K562 (cell line): ENCODE measurements around the gene B3GAT3. TPM values are rescaled to one million over a fixed set of nuclear protein-coding genes. Genes with fewer than 3 reads are reported as not detected.

Experiments used
- ATAC-seq: fragments of 200-7000 bp; cut with Tn5 transposase; 3 replicates; pipeline ENCODE4 v1.9.1; 2020; ENCODE audit warnings: moderate library complexity
- BruUV-seq: library from RNA; stranded (reverse); fragments of 400-500 nt; replicated peaks from 2 replicates; lab custom pipeline; 2021; lab: Mats Ljungman, UMichigan
- CTCF ChIA-PET: fragments of 300-600 bp; formaldehyde crosslinking; extraction: SDS; loops from one replicate; lab custom pipeline; 2021; ENCODE audit warnings: low intra/inter-chr PET ratio; lab: Yijun Ruan, JAX
- POLR2A ChIA-PET: fragments of 300-600, 350-650 bp; sonication (Branson Sonifier 250); formaldehyde crosslinking; extraction: SDS; loops from one replicate; lab custom pipeline; 2021; ENCODE audit warnings: antibody characterized with exemption, inconsistent platforms; lab: Yijun Ruan, JAX
- DNase-seq, 4 experiments: peaks; one replicate each; pipeline versions ENCODE4 v3.0.0 to v3.0.0-alpha.2; 2011 to 2018; ENCODE audit warnings: low spot score in 3 of 4, mixed read lengths in 3 of 4; ENCODE audit errors: extremely low read depth in 1 of 4
- FAIRE-seq: peaks from 2 replicates; lab custom pipeline; 2011; peaks lifted over from hg19 to GRCh38; lab: Jason Lieb, UNC
- H2AFZ ChIP-seq: 2 replicates; pipeline ENCODE4 v1.6.0; 2011; ENCODE audit warnings: low read depth, low read length, control low read depth, inconsistent platforms
- H3K27ac ChIP-seq: fragments of 200-600 bp; 3 replicates; pipeline ENCODE4 v1.8.0; 2011; ENCODE audit warnings: low read depth, mild to moderate bottlenecking, control low read depth, inconsistent platforms, low read length, moderate library complexity, mixed read lengths; ENCODE audit errors: extremely low read depth
- H3K27me3 ChIP-seq, 2 experiments: fragments of 300-600 bp in 1 of 2; 2 replicates in 1 of 2; 3 replicates in 1 of 2; pipeline versions ENCODE4 v1.6.0 to v1.8.0; 2011; ENCODE audit warnings: inconsistent platforms in 2 of 2, low read length in 2 of 2, mild to moderate bottlenecking in 1 of 2, mixed read lengths in 1 of 2, moderate library complexity in 1 of 2; ENCODE audit not compliant: control insufficient read depth in 2 of 2, insufficient read depth in 2 of 2
- H3K36me3 ChIP-seq: fragments of 300-600 bp; 3 replicates; pipeline ENCODE4 v1.8.0; 2011; ENCODE audit warnings: mild to moderate bottlenecking, low read length, inconsistent platforms; ENCODE audit not compliant: control insufficient read depth, insufficient read depth
- H3K4me1 ChIP-seq, 2 experiments: fragments of 200-600 bp in 1 of 2; replicated peaks in 1 of 2; 2 replicates in 1 of 2; 3 replicates in 1 of 2; pipeline versions ENCODE4 v1.5.1 to v1.8.0; 2011; ENCODE audit warnings: inconsistent platforms in 2 of 2, low read length in 2 of 2, mild to moderate bottlenecking in 1 of 2, mixed read lengths in 1 of 2, moderate library complexity in 1 of 2; ENCODE audit not compliant: control insufficient read depth in 2 of 2, insufficient read depth in 2 of 2
- H3K4me2 ChIP-seq: 2 replicates; pipeline ENCODE4 v1.6.1; 2011; ENCODE audit warnings: low read length, control low read depth, inconsistent platforms, mixed read lengths; ENCODE audit not compliant: insufficient read depth
- H3K4me3 ChIP-seq: fragments of 200-600 bp; sonication (generic), shearing (Covaris generic); 2 replicates; pipeline ENCODE4 v1.5.1; 2016; ENCODE audit warnings: control low read depth, inconsistent platforms
- H3K79me2 ChIP-seq: fragments of 200-600 bp; 3 replicates; pipeline ENCODE4 v1.8.0; 2011; ENCODE audit warnings: low read length, inconsistent platforms; ENCODE audit not compliant: control insufficient read depth, insufficient read depth
- H3K9ac ChIP-seq, 2 experiments: 2 replicates each; pipeline versions ENCODE4 v1.6.0 to v1.6.1; 2011; ENCODE audit warnings: low read depth in 2 of 2, low read length in 2 of 2, control low read depth in 1 of 2, inconsistent platforms in 1 of 2, mild to moderate bottlenecking in 1 of 2, mixed read lengths in 1 of 2; ENCODE audit not compliant: insufficient read depth in 1 of 2
- H3K9me1 ChIP-seq: one replicate; pipeline ENCODE4 v1.6.0; 2011; ENCODE audit warnings: inconsistent platforms, mild to moderate bottlenecking, low read length, moderate library complexity; ENCODE audit not compliant: control insufficient read depth, insufficient read depth
- H3K9me3 ChIP-seq: replicated peaks from 2 replicates; pipeline ENCODE4 v1.5.1; 2011; ENCODE audit warnings: low read depth, low read length, inconsistent platforms; ENCODE audit not compliant: control insufficient read depth, insufficient read depth
- H4K20me1 ChIP-seq: replicated peaks from 2 replicates; pipeline ENCODE4 v1.6.1; 2011; ENCODE audit warnings: low read length, inconsistent platforms, mixed read lengths; ENCODE audit not compliant: control insufficient read depth, insufficient read depth
- CREB5 ChIP-seq: fragments of 250-450 bp; sonication (Bioruptor Pico); IDR thresholded peaks from 2 replicates; pipeline ENCODE4 v1.5.0; 2020; ENCODE audit warnings: mild to moderate bottlenecking
- DPF2 ChIP-seq: fragments of 450-650 bp; IDR thresholded peaks from 2 replicates; pipeline ENCODE4 v1.6.1; 2016
- ELF2 ChIP-seq: fragments of 250-450 bp; sonication (Bioruptor Pico); IDR thresholded peaks from 2 replicates; pipeline ENCODE4 v1.5.0; 2021; ENCODE audit warnings: mild to moderate bottlenecking
- FOS ChIP-seq: IDR thresholded peaks from 3 replicates; pipeline ENCODE4 v1.6.1; 2011; ENCODE audit not compliant: insufficient read length; ENCODE audit errors: extremely low read depth
- HINFP ChIP-seq: fragments of 450-650 bp; conservative IDR thresholded peaks from 2 replicates; pipeline ENCODE4 v1.6.1; 2016; ENCODE audit warnings: missing genetic modification characterization, low read depth, mild to moderate bottlenecking, control low read depth, missing compliant biosample characterization
- MAX ChIP-seq: sonication (generic); formaldehyde crosslinking; IDR thresholded peaks from 2 replicates; pipeline ENCODE4 v1.9.0; 2022; ENCODE audit warnings: mild to moderate bottlenecking, missing genetic modification reagents
- MEF2D ChIP-seq: conservative IDR thresholded peaks from 2 replicates; pipeline ENCODE4 v1.6.1; 2016; ENCODE audit warnings: low read depth, missing genetic modification characterization, missing compliant biosample characterization
- MITF ChIP-seq: IDR thresholded peaks from 2 replicates; pipeline ENCODE4 v1.6.1; 2014; ENCODE audit warnings: antibody characterized with exemption
- TAF9B ChIP-seq: fragments of 450-650 bp; IDR thresholded peaks from 2 replicates; pipeline ENCODE4 v1.6.1; 2018; ENCODE audit warnings: mild to moderate bottlenecking; ENCODE audit not compliant: partially characterized antibody
- ZNF23 ChIP-seq: fragments of 250-450 bp; sonication (Bioruptor Pico); IDR thresholded peaks from 2 replicates; pipeline ENCODE4 v1.4.0; 2020; ENCODE audit warnings: mild to moderate bottlenecking
- ZNF324 ChIP-seq: fragments of 250-450 bp; sonication (Bioruptor Pico); IDR thresholded peaks from 2 replicates; pipeline ENCODE4 v1.4.0; 2020; ENCODE audit warnings: mild to moderate bottlenecking
- ZNF398 ChIP-seq: fragments of 250-450 bp; sonication (Bioruptor Pico); IDR thresholded peaks from 2 replicates; pipeline ENCODE4 v1.8.0; 2021; ENCODE audit warnings: moderate library complexity, mild to moderate bottlenecking, inconsistent platforms
- ZNF655 ChIP-seq: fragments of 250-450 bp; sonication (Bioruptor Pico); IDR thresholded peaks from 2 replicates; pipeline ENCODE4 v1.5.0; 2021
- WGBS: fragments of 100-300 bp; shearing (Covaris generic); methylation state at CpG from one replicate; pipeline ENCODE4 v1.1.6; 2016; ENCODE audit warnings: low coverage, mixed read lengths; ENCODE audit not compliant: insufficient coverage; ENCODE audit errors: missing lambda C conversion rate; 5-methylcytosine and 5-hydroxymethylcytosine counted together
- in situ Hi-C: fragments of 300-500 bp; cut with MboI; formaldehyde crosslinking; loops from 4 replicates; pipeline ENCODE4 v1.15.0; 2018; ENCODE audit warnings: inconsistent platforms, mixed read lengths
- intact Hi-C: fragments of 100-400 bp; cut with micrococcal nuclease; formaldehyde crosslinking; loops from 2 replicates; pipeline ENCODE4 v1.14.2; 2022
- polyA plus RNA-seq, 8 experiments: library from polyadenylated mRNA; depleted of rRNA in 4 of 8; stranded (reverse) in 5 of 8; unstranded in 3 of 8; fragments of >200 nt; fragmentation: Nextera tagmentation in 2 of 8; fragmentation: Illumina TruSeq in 1 of 8; extraction: Ambion mirVana in 2 of 8; extraction: Trizol in 1 of 8; gene quantifications; 2 replicates each; pipeline versions ENCODE4 v1.2.1 to v1.2.3, GENCODE V29; 2011 to 2014; ENCODE audit warnings: inconsistent platforms in 1 of 8, missing spikeins in 1 of 8
- total RNA-seq, 7 experiments: library from RNA; depleted of rRNA in 6 of 7; stranded (reverse); fragments of >200 nt in 6 of 7; fragmentation: Illumina TruSeq in 2 of 7; extraction: Trizol in 2 of 7; gene quantifications; 2 replicates each; pipeline versions ENCODE4 v1.2.1 to v1.2.3, GENCODE V29; 2011 to 2021; ENCODE audit warnings: low replicate concordance in 1 of 7

Gene B3GAT3
- total and polyA plus RNA-seq, 9 of the 15 experiments (the other 6 are each of a cell fraction or from before 2014, with no cell fraction given) = 0.30 to 64.0 (median 21.4) TPM

- in situ Hi-C loops = loop anchor here (10.0 kb wide), 1 partner anchor 1198 kb away; the partner anchor contains the start of gene CPSF7
- Histone ChIP-seq H3K27me3 (no peaks in the 10 kb centered on the region), H3K9ac (peak overlapping the region; percentile 33 to 85; a peak in 3 of 4 replicates), H2AFZ (peak overlapping the region; percentile 79), H3K4me3 (no peak overlapping the region), H3K4me1 (peaks cover 12% of the 10 kb centered on the region in 2 experiments; a peak in 4 of 5 replicates), H3K9me1 (no peaks in the 10 kb centered on the region), H3K27ac (peak overlapping the region; percentile 84), H3K4me2 (peak overlapping the region; percentile 93; the same call in 1 of the 2 replicates), H3K79me2 (peaks cover 20% of the 10 kb centered on the region), H4K20me1 (no peaks in the 10 kb centered on the region), H3K36me3 (peaks cover 34% of the 10 kb centered on the region), H3K9me3 (no peaks in the 10 kb centered on the region)
- 93% methylated on average over 6 of the region's 7 CpGs for WGBS
- BruUV-seq = no TSS peak
- intact Hi-C loops = loop anchor here (1.0 kb wide), 1 partner anchor 105 kb away; the partner anchor contains the start of gene HNRNPUL2
- ChIA-PET POLR2A (interaction anchor here (0.6 to 2.6 kb wide), 10 partner anchors 13 to 233 kb away, joined by 3 to 24 read pairs (median 5); partner anchors contain the start of genes C11orf98, CSKMT, GANAB and MTA2), CTCF (interaction anchor here (1.6 kb wide), 1 partner anchor 10 kb away, joined by 14 read pairs; the partner anchor contains the start of gene EML3)
- DNase-seq (no peak), ATAC-seq (no peak), FAIRE-seq (no peak)
- TF ChIP-seq MEF2D (tag) (no peak), MITF (no peak), DPF2 (0 out of 2 replicates have a peak, but pooled peaks have one; percentile 1), CREB5 (CRISPR knock-in tag) (no peak), HINFP (no peak), ZNF398 (CRISPR knock-in tag) (no peak), ZNF23 (CRISPR knock-in tag) (no peak), TAF9B (no peak), ELF2 (CRISPR knock-in tag) (no peak), MAX (CRISPR knock-in tag) (no peak), ZNF324 (CRISPR knock-in tag) (no peak), ZNF655 (CRISPR knock-in tag) (no peak), FOS (no peak)
These were observed 797 bp upstream of the B3GAT3 start for GRCh38 chr11:62622476-62623089.
